HCT116 (cell line): ENCODE data around the gene MAP10. TPM values are rescaled to one million over a fixed set of nuclear protein-coding genes. Genes with fewer than 3 reads are reported as not detected.

Experiments used
- ATAC-seq: fragments of 200-7000 bp; cut with Tn5 transposase; 2 replicates; pipeline ENCODE4 v1.9.1; 2020; ENCODE audit warnings: mild to moderate bottlenecking, moderate library complexity
- BruUV-seq: library from RNA; stranded (reverse); fragments of 400-500 nt; replicated peaks from 2 replicates; lab custom pipeline; 2021; lab: Mats Ljungman, UMichigan
- CTCF ChIA-PET: fragments of 300-600 bp; sonication (Branson Sonifier 250); formaldehyde crosslinking; loops from one replicate; lab custom pipeline; 2021; ENCODE audit warnings: antibody characterized with exemption; lab: Charles Lee
- POLR2A ChIA-PET: fragments of 300-600, 350-600 bp; sonication (Branson Sonifier 250); formaldehyde crosslinking; loops from one replicate; lab custom pipeline; 2021; ENCODE audit warnings: antibody characterized with exemption; lab: Charles Lee
- RAD21 ChIA-PET, 2 experiments: fragments of 300-600 bp; sonication (Branson Sonifier 250); formaldehyde crosslinking; loops; one replicate each; lab custom pipeline; 2023; ENCODE audit warnings: low total read pairs in 2 of 2; ENCODE audit not compliant: uncharacterized antibody in 2 of 2, unreplicated experiment in 2 of 2, low non-redundant PET in 1 of 2; lab: Charles Lee
- DNase-seq: peaks from one replicate; pipeline ENCODE4 v3.0.0-alpha.2; 2010; ENCODE audit warnings: low read depth, low spot score
- H2AFZ ChIP-seq: fragments of 200-600 bp; shearing (Covaris generic), sonication (generic); 2 replicates; pipeline ENCODE4 v1.6.1; 2017; ENCODE audit warnings: low read depth, mixed run types, mixed read lengths, antibody characterized with exemption, low read length; ENCODE audit not compliant: poor library complexity, severe bottlenecking
- H3K27ac ChIP-seq: 2 replicates; pipeline ENCODE4 v1.5.1; 2012; ENCODE audit warnings: low read depth, low read length
- H3K27me3 ChIP-seq: fragments of 200-600 bp; sonication (generic); 2 replicates; pipeline ENCODE4 v1.6.1; 2016; ENCODE audit warnings: mixed run types, low read length, mixed read lengths; ENCODE audit not compliant: insufficient read depth
- H3K36me3 ChIP-seq, 2 experiments: fragments of 200-500 bp in 1 of 2; fragments of 200-600 bp in 1 of 2; sonication (Bioruptor generic) in 1 of 2; sonication (generic) in 1 of 2; 2 replicates each; pipeline versions ENCODE4 v1.5.1 to v1.6.1; 2014 to 2016; ENCODE audit warnings: low read length in 2 of 2, inconsistent platforms in 1 of 2, mixed read lengths in 1 of 2, mixed run types in 1 of 2; ENCODE audit not compliant: insufficient read depth in 2 of 2, control insufficient read depth in 1 of 2
- H3K4me1 ChIP-seq, 2 experiments: fragments of 200-600 bp in 1 of 2; sonication (generic) in 1 of 2; 2 replicates each; pipeline versions ENCODE4 v1.5.1 to v1.6.1; 2012 to 2017; ENCODE audit warnings: low read length in 2 of 2, inconsistent platforms in 1 of 2, mild to moderate bottlenecking in 1 of 2, mixed read lengths in 1 of 2, mixed run types in 1 of 2, moderate library complexity in 1 of 2; ENCODE audit not compliant: insufficient read depth in 2 of 2, control insufficient read depth in 1 of 2
- H3K4me2 ChIP-seq: fragments of 200-600 bp; sonication (generic); 2 replicates; pipeline ENCODE4 v1.6.1; 2017; ENCODE audit warnings: mixed run types, low read length, mixed read lengths
- H3K4me3 ChIP-seq, 2 experiments: fragments of 200-600 bp in 1 of 2; sonication (generic) in 1 of 2; replicated peaks in 1 of 2; 2 replicates each; pipeline ENCODE4 v1.5.1; 2011 to 2016; ENCODE audit warnings: low read length in 2 of 2, control low read depth in 1 of 2, low read depth in 1 of 2, mild to moderate bottlenecking in 1 of 2, mixed read lengths in 1 of 2, mixed run types in 1 of 2
- H3K79me2 ChIP-seq: fragments of 200-600 bp; sonication (generic); 2 replicates; pipeline ENCODE4 v1.6.1; 2017; ENCODE audit warnings: mild to moderate bottlenecking, mixed run types, low read length, moderate library complexity, mixed read lengths; ENCODE audit not compliant: insufficient read depth
- H3K9ac ChIP-seq: fragments of 200-600 bp; sonication (generic); 2 replicates; pipeline ENCODE4 v1.6.1; 2016; ENCODE audit warnings: low read length, mixed read lengths
- H3K9me2 ChIP-seq: fragments of 200-600 bp; sonication (generic), shearing (Covaris generic); 2 replicates; pipeline ENCODE4 v1.6.1; 2017; ENCODE audit warnings: mixed run types, mild to moderate bottlenecking, moderate library complexity; ENCODE audit not compliant: insufficient read depth
- H3K9me3 ChIP-seq, 2 experiments: fragments of 200-500 bp in 1 of 2; fragments of 200-600 bp in 1 of 2; sonication (Bioruptor generic) in 1 of 2; sonication (generic) in 1 of 2; 2 replicates each; pipeline ENCODE4 v1.6.1; 2014 to 2017; ENCODE audit warnings: low read length in 2 of 2, mixed read lengths in 2 of 2, inconsistent platforms in 1 of 2, low read depth in 1 of 2, mild to moderate bottlenecking in 1 of 2, mixed run types in 1 of 2, moderate library complexity in 1 of 2; ENCODE audit not compliant: control insufficient read depth in 1 of 2, insufficient read depth in 1 of 2
- H4K20me1 ChIP-seq: fragments of 200-600 bp; sonication (generic), shearing (Covaris generic); 2 replicates; pipeline ENCODE4 v1.6.1; 2017; ENCODE audit warnings: mixed run types, mild to moderate bottlenecking, moderate library complexity; ENCODE audit not compliant: insufficient read depth
- ATF3 ChIP-seq: IDR thresholded peaks from 2 replicates; pipeline ENCODE4 v1.6.1; 2012
- CBX3 ChIP-seq: IDR thresholded peaks from 2 replicates; pipeline ENCODE4 v1.6.1; 2012; ENCODE audit warnings: low read depth
- CEBPB ChIP-seq: IDR thresholded peaks from 2 replicates; pipeline ENCODE4 v1.6.1; 2012; ENCODE audit warnings: low read depth
- ELF1 ChIP-seq: IDR thresholded peaks from 2 replicates; pipeline ENCODE4 v1.6.1; 2012; ENCODE audit warnings: low read depth, borderline replicate concordance
- EZH2 ChIP-seq: fragments of 200-600 bp; sonication (generic); IDR thresholded peaks from 2 replicates; pipeline ENCODE4 v1.6.1; 2017; ENCODE audit warnings: antibody characterized with exemption, mixed run types
- FOSL1 ChIP-seq: IDR thresholded peaks from 2 replicates; pipeline ENCODE4 v1.6.1; 2012; ENCODE audit warnings: low read depth
- JUND ChIP-seq: IDR thresholded peaks from 2 replicates; pipeline ENCODE4 v1.6.1; 2012
- POLR2A ChIP-seq: IDR thresholded peaks from 2 replicates; pipeline ENCODE4 v1.7.0; 2011; ENCODE audit warnings: borderline replicate concordance; ENCODE audit not compliant: insufficient read depth, insufficient read length; ENCODE audit errors: extremely low read depth
- RAD21 ChIP-seq: IDR thresholded peaks from 2 replicates; pipeline ENCODE4 v1.6.1; 2012; ENCODE audit warnings: low read depth, mild to moderate bottlenecking
- REST ChIP-seq: IDR thresholded peaks from 2 replicates; pipeline ENCODE4 v1.6.1; 2012; ENCODE audit warnings: low read depth
- SIN3A ChIP-seq: IDR thresholded peaks from 2 replicates; pipeline ENCODE4 v1.6.1; 2012; ENCODE audit warnings: low read depth
- SP1 ChIP-seq: IDR thresholded peaks from 2 replicates; pipeline ENCODE4 v1.6.1; 2012; ENCODE audit warnings: low read depth
- SRF ChIP-seq: IDR thresholded peaks from 2 replicates; pipeline ENCODE4 v1.6.1; 2012; ENCODE audit warnings: low read depth
- TCF7L2 ChIP-seq: IDR thresholded peaks from 2 replicates; pipeline ENCODE4 v1.7.0; 2011; ENCODE audit warnings: borderline replicate concordance, inconsistent platforms; ENCODE audit not compliant: insufficient read depth, insufficient read length; ENCODE audit errors: extremely low read depth
- YY1 ChIP-seq: IDR thresholded peaks from 2 replicates; pipeline ENCODE4 v1.6.1; 2011; ENCODE audit warnings: low read length, low read depth, moderate library complexity, mild to moderate bottlenecking; ENCODE audit not compliant: insufficient replicate concordance; ENCODE audit errors: extremely low read depth
- ZBTB33 ChIP-seq: IDR thresholded peaks from 2 replicates; pipeline ENCODE4 v1.6.1; 2011; ENCODE audit warnings: mild to moderate bottlenecking, low read length, moderate library complexity; ENCODE audit not compliant: insufficient replicate concordance; ENCODE audit errors: extremely low read depth
- ZNF274 ChIP-seq: fragments of 200-500 bp; sonication (Bioruptor generic); IDR thresholded peaks from 2 replicates; pipeline ENCODE4 v1.6.1; 2014; ENCODE audit warnings: mild to moderate bottlenecking, low read depth, low read length, inconsistent platforms
- intact Hi-C: fragments of 100-400 bp; cut with micrococcal nuclease; formaldehyde crosslinking; loops from 2 replicates; pipeline ENCODE4 v1.10.0; 2022
- total RNA-seq: library from RNA; stranded (reverse); gene quantifications from one replicate; pipeline ENCODE4 v1.2.1, GENCODE V29; 2021; ENCODE audit not compliant: unreplicated experiment

MAP10 gene
- total RNA-seq, 1 experiment from 2014 or later, result not detected

- H4K20me1 ChIP-seq, result no peaks in the 10 kb centered on the region
- intact Hi-C loops, result no loop called here
- no peak overlapping the region for H3K27ac ChIP-seq
- H3K9me2 ChIP-seq, result no peaks in the 10 kb centered on the region
- TF ChIP-seq SP1, result no peak
- TF ChIP-seq REST, result no peak
- no peak for TF ChIP-seq ATF3
- TF ChIP-seq POLR2A, result no peak
- TF ChIP-seq TCF7L2, result no peak
- no peak for TF ChIP-seq CBX3
- TF ChIP-seq FOSL1, result no peak
- TF ChIP-seq JUND, result no peak
- no peak for TF ChIP-seq SRF
- no peak for TF ChIP-seq EZH2
- TF ChIP-seq YY1, result no peak
- no peak for TF ChIP-seq ZNF274
- TF ChIP-seq ELF1, result no peak
- no peak for TF ChIP-seq SIN3A
- TF ChIP-seq ZBTB33, result no peak
- no peak for TF ChIP-seq CEBPB
- TF ChIP-seq RAD21, result no peak
- TF ChIP-seq, all 23 proteins: peak for 0
- Histone ChIP-seq H2AFZ (no peak overlapping the region), H3K27me3 (no peaks in the 10 kb centered on the region), H3K4me2 (no peak overlapping the region), H3K36me3 (no peaks in the 10 kb centered on the region), H3K9ac (no peak overlapping the region), H3K79me2 (no peaks in the 10 kb centered on the region), H3K4me3 (no peak overlapping the region), H3K9me3 (no peaks in the 10 kb centered on the region), H3K4me1 (peaks cover 8 to 10% of the 10 kb centered on the region in 2 experiments; a peak in 3 of 4 replicates)
- DNase-seq (no peak), ATAC-seq (no peak)
- BruUV-seq, result no TSS peak
- CTCF ChIA-PET, result no interaction called here
- RAD21 ChIA-PET, result no interaction called here
- POLR2A ChIA-PET, result no interaction called here
These were observed 12.3 kb upstream of the MAP10 start for GRCh38 chr1:232792949-232793348.
